Loucy (cell line): ENCODE results near the gene FMNL2.

Experiments
- EZH2phosphoT487 ChIP-seq: fragments of 200-600 bp; IDR thresholded peaks from 2 replicates; pipeline ENCODE4 v1.6.1; 2018; ENCODE audit warnings: antibody characterized with exemption, mild to moderate bottlenecking, moderate library complexity, borderline replicate concordance
- TF ChIP-seq, protein P1 (sequence below): fragments of 200-600 bp; sonication (generic); conservative IDR thresholded peaks from 2 replicates; pipeline ENCODE4 v1.5.1; 2014; ENCODE audit warnings: mild to moderate bottlenecking, antibody characterized with exemption, low read length

- TF ChIP-seq, protein P1, sequence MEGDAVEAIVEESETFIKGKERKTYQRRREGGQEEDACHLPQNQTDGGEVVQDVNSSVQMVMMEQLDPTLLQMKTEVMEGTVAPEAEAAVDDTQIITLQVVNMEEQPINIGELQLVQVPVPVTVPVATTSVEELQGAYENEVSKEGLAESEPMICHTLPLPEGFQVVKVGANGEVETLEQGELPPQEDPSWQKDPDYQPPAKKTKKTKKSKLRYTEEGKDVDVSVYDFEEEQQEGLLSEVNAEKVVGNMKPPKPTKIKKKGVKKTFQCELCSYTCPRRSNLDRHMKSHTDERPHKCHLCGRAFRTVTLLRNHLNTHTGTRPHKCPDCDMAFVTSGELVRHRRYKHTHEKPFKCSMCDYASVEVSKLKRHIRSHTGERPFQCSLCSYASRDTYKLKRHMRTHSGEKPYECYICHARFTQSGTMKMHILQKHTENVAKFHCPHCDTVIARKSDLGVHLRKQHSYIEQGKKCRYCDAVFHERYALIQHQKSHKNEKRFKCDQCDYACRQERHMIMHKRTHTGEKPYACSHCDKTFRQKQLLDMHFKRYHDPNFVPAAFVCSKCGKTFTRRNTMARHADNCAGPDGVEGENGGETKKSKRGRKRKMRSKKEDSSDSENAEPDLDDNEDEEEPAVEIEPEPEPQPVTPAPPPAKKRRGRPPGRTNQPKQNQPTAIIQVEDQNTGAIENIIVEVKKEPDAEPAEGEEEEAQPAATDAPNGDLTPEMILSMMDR = no peak
- TF ChIP-seq EZH2phosphoT487 = no peak
Observed at GRCh38 chr2:152427902-152428301, 92.9 kb downstream of the FMNL2 start.
